Hypothalamus (tissue), 51 donors: ENCODE measurements around the gene FCRL6.

Experiments
- DNase-seq, 51 donors: peaks; one replicate each; lab custom pipeline; 2025; lab: John Stamatoyannopoulos, UW

Gene FCRL6

GRCh38 chr1:159859767-159860322 is 57.7 kb downstream of the FCRL6 start:
- no peak for DNase-seq

- no peak for DNase-seq
Observed at GRCh38 chr1:159860456-159860855, 58.3 kb downstream of the FCRL6 start.

- no peak for DNase-seq
Observed at GRCh38 chr1:159861218-159861617, 59.1 kb downstream of the FCRL6 start.

- no peak for DNase-seq
Observed at GRCh38 chr1:159862031-159862430, 59.9 kb downstream of the FCRL6 start.

- no peak for DNase-seq
Observed at GRCh38 chr1:159862557-159862956, 60.4 kb downstream of the FCRL6 start, which contains the start of gene VSIG8. VSIG8 (minus strand) TSS chr1:159862657; CDS start chr1:159862521, 136 bp downstream.

GRCh38 chr1:159864262-159864661 is 62.1 kb downstream of the FCRL6 start:
- no peak for DNase-seq
